NCI-H2227 treated with DMSO at 0.1 percent for 48 hours (cell line): ENCODE measurements around the gene NRAP.

ENCODE experiments used
- DNase-seq: peaks from one replicate; lab custom pipeline; 2025; lab: John Stamatoyannopoulos, UW

NRAP gene

DNA sequence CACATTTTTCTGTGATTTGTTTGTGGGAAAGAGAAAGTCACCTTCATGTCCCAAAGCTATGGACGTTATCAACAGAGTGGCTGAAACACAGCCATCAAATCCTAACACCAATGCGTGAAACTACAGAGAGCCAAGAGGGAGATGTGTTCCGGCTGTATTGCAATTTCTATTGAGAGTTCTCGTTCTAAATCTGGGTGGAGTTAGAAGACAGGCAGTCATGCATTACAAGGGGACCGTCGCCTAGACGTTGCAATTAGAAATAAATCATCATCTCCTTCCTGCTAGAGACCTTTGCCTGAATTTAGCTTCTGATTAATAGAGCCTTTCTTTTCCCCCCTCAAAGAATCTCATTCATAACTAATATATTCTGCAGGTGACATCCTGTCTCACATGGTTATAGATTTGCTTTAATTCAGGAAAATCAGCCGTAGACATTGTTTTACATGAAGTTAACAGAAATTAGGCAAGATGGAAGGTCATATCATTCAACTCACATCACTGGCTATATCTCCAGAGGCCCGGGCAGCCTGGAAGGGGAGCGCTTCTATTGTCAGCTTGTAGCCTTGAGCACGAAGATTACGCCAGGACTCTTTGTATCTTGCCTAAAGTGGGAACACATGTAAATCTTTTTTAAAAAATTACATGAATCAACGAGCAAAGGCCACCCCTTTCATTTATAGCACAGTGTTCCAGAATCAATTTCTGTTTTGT lies 58.4 kb downstream of the NRAP start:
- no peak for DNase-seq

DNA sequence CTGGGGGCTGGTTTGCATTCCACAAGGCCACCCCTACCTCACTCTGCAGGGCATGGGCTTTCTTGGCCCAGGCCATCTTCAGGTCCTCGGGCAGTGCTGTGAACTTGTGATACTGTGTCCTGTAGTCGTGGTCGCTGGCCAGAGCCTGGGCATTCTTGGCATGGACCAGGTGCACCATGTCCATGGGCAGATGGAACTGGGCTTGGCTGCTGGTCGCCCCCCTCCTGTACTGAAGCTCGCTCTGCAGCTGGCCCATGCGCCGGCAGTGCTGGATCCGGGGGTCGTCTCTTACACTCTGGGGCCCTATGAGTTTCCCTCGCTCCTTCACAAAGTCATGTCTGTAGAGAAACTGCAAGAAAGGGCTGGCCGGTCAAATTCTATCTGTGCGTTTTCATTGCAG lies 59.3 kb downstream of the NRAP start:
- DNase-seq, result no peak

DNA sequence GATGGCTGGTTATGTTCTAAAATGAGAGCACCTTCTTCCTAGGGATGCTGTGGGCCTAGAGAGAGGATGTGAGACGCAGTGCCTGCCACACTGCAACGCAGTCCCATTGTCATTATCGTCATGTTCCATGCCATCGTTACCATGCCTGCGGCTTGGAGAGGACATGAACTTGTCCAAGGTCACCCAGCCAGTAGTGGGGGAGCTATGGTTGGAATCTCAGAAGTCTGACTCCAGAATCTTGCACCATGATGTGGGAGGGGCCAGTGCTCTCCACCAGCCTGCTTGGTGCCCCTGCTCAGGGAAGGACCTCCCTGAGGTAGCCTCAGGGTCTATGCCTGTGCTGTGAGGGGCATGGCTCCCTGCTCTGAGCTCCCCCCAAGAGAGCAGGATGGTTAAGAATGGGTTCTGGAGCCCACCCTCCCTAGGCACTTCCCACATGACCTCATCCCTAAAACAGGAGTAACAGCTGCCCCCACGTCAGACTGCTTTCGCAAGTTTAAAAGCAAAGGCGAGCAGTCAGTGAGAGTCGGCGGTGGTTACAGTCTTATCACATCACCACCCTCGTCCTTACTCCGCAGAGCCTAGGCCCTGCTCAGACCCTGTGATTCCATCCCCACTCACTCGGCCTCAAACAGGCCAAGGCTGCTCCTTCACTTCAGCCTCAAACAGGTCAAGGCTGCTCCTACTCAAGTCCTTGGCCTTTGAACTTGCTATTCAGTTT lies 60.6 kb downstream of the NRAP start:
- no peak for DNase-seq

DNA sequence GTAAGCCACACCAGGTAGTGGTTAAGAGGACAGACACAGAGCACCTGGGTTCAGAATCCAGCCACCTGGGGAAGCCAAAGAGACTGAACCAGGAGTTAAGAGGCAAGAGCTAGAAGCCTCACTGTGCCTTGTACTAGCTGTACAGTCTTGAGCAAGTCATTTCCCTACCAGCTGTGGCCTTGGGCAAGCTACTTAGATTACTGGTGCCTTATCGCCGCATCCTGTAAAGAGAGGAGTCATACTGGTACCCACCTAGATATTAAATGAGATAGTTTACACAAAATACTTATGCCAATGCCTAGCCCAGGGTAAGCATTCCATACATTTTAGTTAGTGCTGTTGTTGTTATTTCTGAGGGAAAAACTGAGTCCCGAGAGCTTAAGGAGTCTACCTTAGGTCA lies 63.3 kb downstream of the NRAP start:
- DNase-seq, result no peak

DNA sequence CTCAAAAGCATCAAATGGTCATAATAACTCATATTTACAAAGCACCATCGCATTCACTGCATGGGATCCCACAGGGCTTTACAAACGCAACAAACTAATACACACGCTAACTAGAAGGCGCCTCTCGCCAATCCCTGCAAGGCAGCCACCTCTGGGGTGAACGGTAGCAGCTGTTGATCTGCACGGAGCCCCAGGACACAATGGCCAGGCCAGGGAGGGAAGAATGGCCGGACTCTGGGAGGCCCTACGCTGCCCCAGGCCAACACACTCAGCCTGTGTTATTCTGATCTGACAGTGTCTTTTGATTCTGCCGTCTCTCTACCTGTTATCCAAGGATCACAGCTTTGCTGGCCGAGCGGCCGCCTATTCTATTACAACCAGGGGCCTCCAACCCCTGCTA lies 69.2 kb downstream of the NRAP start:
- no peak for DNase-seq

DNA sequence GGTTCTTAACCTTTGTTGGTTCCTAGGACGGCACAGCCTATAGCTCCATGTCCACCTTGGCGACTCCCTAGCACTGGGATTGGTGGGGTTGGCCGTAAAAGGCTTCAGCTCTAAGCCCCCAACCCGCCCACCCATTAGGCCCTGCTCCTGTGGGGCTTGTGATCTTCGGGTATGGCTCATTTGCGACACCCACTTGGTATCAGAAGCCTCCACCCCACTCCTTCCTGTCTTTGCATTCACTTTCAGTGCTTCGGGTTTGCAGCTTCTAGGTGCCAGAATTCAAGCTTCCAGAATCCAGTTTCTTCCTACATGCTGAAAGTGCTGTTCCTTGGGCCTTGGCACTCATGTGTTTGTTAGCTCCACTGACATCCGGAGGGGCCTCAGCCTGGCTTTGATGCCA lies 71.5 kb downstream of the NRAP start:
- no peak for DNase-seq

DNA sequence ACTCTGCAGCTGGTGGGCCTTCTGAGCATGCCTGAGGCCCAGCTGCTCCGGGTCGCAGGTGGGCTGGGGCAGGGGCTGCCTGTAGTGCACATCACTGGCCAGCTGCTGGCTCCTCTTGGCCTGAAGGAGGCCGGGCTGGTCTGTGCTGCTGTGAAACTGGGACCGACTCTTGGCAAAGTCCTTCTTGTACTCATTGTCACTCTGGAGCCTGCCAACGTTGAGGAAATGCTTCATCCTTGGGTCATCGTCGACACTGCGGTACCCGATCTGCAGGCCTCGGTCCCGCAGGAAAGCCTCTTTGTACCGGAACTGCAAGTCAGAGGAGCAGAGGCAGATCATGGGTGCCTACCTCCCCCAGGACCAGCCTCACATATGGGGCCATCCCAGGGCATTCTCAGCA lies 73.3 kb downstream of the NRAP start:
- no peak for DNase-seq

DNA sequence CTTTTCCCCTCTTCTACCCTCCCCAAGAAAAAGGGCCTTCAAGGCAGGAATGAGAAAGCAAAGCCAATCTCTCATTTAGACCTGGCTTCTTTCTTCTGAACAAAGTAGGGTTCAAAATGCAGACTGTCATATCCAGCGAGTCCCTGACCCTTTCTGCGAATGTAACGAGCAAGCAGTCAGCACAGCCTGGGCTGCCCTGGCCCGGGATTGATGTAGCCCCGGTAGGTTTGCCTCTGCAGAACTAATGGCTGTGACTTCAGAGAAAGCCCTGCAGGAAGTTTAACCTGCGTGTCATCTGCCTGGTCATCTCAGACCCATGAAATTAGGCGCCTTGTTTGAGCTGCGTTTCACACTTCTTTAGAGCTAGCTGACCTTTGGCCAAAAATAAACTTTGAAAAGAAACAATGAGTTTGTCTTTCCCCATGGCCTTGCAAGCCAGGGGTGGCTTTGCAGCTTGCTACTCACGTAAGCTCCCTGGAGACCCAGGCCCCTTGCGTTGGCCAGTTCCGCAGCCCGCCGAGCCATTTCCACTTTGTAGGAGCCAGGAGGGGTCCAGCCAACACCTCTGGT lies 74.6 kb downstream of the NRAP start:
- no peak for DNase-seq

DNA sequence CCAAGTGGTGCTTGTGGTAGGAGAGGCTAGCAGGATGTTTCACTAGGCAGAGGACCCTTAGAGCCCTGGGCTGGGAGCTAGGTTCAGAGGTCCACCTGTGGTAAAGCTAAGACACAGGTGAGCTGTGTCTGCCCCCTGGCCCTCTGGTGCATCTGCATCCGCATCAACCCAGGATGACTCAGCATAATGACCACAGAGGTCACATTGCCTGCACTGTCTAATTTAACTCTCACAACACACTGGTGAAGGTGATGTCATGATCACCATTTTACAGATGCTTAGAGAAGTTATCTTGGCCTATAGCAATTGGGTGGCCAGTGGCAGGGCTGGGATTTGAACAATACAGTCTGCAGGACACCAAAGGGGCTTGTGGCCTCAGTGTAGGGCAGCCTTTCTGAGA lies 77.9 kb downstream of the NRAP start:
- no peak for DNase-seq

DNA sequence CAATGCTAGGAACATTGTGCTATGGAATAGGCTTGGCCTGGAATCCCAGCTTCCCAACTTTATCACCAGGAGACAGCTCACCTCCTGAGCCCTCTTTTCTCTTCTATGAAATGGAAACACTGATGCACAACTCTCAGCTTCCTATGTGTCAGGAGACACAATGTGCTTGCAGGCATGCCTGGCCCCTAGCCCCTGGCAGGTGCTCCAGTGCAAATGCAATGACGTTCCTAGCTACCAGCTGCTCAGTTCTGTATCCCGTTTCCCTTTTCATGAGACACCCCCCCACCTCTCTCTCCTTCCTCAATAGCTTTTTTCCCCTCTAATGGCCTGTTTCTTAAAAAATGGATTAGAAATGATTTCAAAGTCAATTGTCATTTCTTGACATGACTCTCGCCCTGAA lies 80.3 kb downstream of the NRAP start:
- no peak for DNase-seq

DNA sequence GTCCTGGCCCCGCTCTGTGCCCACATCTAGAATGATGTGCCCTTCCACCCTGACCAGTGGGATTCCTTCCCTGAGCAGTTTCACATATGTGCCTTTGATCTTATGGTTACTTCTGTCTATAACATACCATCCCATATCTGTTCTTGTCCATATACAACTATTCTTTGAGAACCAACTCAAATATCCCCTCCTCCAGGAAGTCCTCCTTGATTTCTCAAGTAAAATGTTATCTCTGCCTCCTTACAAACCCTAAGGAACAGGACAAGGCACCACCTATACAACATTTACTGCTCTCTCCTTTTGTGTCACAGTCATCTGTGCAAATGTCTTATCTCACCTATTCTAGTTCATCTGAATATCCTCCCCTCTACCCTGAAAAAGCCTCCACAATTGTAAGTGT lies 82.7 kb downstream of the NRAP start:
- DNase-seq, result no peak

DNA sequence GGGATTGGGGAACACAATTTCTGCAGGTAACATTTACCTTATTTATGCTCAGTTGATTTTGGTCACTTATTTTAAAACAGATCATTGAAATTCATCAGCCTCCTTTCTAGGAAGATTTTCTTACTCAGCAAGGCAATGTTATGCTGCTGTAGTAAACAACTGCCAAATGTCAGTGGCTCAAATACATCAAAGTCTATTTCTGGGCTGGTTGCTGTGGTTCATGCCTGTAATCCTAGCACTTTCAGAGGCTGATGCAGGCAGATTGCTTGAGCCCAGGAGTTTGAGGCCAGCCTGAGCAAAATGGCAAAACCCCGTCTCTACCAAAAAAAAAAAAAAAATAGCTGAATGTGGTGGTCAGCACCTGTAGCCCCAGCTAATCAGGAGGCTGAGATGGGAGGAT lies 85.1 kb downstream of the NRAP start:
- DNase-seq, result no peak

DNA sequence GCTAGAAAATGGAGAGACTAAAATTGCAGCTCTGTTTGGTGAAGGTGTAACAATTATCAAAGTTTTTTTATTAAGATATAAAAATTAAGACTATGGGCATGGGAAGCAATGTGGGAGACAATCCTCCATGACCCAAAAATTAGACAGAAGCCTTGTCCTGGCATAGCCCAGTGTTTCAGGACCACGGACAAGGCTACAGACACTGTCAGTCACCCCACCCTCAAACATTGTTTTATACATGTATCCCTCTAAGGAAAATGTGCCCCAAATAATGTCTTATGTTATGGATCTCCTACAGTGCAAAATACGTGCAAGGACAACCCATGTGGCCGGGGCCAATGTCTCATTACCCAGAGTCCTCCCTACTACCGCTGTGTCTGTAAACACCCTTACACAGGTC lies 87.0 kb downstream of the NRAP start:
- DNase-seq, result no peak

DNA sequence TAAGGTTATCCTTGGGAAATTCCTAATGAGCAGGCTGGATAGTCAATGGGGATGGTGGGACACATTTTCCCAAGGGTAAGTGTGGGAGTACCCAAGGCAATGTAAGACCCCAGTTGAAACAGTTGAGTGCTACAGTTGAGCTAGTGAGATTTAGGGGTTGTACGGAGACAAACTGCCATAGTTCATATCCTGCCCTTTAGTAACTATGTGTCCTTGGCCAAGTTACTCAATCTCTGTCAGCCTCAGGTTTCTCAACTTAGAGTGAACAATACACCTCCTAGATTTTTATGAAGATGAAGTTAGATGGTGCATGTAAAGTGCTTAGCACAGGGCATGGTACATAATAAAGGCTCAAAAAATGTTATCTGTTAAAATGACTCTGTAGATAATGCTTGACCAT lies 90.5 kb downstream of the NRAP start:
- no peak for DNase-seq

DNA sequence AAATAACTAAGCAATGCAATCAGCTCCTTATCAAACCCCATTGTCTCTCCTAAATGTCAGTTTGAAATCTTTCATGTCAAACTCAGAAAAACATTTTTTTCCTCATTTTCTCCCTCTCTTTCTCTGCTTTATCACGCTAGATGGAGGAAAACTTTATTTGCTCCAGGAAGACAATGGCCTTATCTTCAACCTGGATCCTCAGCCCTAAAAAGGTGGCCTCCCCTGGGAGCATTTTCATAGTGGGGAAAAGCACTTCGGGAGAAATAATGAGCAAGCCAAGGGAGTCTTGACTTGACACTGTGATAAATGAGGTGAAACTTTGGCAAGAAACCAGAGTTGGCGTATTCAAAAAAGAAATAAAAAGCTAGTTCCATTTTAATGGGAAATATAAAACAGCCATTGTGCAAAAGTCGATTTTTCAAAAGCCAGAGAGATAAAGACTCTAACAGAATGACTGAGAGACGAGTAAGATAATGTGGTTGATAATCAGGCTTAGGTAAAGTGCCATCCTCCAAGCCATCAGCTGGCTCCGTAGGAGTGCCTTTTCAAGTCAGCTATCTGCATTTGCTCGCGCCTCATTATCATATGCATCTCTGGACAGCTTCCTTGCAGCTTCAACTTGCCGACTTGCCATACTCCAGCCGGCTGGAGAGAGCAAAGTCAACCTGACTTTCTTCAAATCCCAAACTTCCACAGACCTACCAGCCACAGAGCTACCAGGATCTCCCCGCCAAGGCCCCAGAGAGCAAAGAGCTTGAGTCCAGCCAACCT lies 91.1 kb downstream of the NRAP start:
- DNase-seq, result no peak

DNA sequence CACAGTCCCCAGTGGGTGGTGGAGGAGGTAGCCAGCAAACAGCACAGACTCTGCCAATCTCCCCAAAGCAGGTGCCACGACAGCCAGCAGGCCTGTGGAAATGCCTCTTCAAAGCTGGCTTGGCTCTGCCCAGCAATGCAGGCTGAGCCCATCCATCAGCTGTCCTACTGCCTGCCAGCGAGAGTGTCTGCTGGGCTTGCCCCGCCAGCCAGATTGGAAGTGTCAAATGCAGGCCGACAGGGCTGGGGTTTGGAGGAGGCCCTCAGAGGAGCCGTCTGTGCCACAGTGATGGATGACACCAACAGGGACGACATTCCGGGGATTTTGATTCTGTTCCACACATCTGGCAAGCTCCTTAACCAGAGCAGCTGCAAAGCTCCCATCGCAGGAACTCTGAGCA lies 94.3 kb downstream of the NRAP start:
- no peak for DNase-seq

DNA sequence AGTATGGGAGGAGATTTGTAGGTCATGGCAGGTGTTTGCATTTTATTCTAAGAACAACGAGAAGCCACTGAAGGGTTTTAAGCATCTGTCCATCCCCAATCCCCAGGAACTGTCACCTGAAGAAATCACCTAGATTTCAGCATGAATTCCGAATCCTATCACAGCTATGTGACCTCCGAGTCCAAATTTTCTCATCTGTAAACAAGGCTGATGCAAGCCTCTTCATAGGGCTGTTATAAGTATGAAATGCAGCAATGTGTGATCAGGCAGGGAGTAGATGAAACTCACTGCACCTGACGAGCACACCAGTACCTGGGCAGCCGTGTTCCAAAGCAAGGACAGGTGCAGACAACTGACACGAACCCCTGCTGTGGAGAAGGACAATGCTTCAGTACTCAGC lies 97.0 kb downstream of the NRAP start:
- no peak for DNase-seq

DNA sequence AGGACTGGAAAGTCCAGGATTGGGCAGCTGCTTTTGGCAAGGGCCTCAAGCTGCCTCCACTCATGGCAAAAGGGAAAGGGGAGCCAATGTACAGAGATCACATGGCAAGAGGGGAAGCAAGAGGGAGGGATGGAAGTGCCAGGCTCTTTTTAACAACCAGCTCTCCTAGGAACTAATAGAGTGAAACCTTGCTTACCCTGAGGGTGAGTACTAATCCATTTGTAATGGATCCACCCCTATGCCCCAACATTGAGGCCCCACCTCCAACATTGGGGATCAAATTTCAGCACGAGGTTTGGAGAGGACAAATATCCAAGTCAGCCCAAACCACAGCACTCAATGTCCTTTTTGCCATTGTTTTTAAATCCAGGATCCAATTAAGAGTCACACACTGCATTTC lies 98.5 kb downstream of the NRAP start:
- DNase-seq, result no peak

DNA sequence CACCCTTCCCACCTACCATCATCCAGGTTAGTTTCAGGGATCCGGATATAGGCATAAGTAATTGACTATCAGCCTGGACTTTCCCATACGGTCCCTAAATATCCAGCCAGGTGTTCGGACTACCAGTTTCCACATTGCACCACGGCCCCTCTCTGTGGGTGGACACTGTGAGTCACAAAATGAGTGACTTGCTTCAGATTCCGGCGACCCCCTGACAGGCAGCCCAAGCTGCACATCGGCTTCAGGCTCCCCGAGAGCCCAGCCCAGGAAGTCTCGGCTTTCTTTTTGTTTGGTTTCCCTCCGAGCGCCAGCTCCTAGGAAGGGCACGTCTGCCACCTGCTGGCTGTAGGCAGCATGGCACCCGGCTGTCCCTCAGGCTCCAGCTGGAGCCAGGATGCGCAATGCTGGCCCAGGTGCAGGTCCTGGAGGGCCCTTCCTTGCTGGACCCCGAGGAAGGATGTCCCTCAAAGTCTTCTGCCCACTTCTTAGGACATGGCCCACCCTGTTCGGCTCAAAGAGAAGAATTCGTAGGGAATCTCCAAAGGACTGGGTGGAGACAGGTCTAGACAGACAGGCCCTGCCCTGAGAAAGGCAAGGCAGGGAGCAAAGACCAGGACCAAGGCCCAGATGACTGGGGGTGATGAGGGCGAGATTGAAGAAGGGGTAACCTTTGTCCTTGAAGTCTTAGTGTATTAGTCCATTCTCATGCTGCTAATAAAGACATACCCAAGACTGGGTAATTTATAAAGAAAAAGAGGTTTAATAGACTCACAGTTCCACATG lies 100.3 kb downstream of the NRAP start:
- peak; percentile 38 for DNase-seq

DNA sequence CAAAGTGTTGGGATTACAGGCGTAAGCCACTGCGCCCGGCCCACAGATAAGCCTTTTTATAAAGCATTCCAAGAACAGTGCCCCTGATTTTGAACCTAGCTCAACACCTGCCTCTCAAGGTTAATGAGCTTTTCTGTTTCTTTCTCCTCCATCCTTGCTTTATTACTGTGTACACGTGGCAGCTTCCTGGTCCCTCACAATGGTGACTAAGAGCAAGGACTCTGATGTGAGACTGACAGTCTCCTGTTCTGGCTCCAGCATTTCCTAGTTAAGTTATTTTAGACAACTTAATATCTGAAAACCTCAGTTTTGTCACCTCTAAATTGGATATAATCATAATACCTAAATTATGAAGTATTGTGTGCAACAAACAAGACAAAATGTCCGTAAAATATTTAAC lies 101.1 kb downstream of the NRAP start:
- no peak for DNase-seq

DNA sequence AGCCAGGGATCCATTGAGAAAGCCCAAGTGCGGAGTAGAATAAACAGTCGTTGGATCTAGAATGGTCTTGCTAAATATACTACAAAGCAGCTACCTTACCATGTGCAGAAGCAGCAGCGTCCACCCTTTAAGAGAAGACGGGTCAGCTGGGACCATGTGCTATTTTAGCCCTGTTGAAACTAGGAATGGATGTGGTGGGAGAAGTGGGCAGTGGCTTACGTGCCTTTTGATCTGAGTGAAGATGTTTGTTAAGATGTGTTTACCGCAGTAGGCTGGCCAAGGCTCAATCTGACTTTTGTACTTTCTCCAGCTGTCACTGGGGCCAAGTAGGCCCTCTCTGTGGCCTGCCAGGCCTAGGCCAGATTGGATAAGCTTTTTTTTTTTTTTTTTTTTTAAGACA lies 101.8 kb downstream of the NRAP start:
- no peak for DNase-seq

DNA sequence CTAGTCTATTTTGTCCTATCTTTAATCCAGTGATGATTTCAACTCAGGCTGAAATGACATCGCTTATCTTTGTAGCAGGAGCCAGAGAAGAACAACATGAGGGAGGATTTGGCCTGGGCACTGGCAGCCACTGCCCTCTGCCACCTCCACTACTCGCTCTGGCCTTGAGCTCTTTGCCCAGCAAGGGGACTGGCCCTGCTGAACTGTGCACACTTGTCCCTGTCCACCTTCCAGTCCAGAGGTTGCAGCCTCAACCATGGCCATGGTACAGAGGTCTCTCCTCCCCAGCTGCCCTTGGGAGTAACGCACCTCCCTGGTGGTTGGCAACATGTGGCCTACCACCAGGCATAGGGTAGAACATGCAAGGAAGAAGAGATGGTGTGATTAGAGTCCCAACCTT lies 102.6 kb downstream of the NRAP start:
- DNase-seq, result no peak
